K562 (cell line): ENCODE measurements around the gene FOCAD. TPM values are rescaled to one million over a fixed set of nuclear protein-coding genes. Genes with fewer than 3 reads are reported as not detected.

Experiments
- ATAC-seq: fragments of 200-7000 bp; cut with Tn5 transposase; 3 replicates; pipeline ENCODE4 v1.9.1; 2020; ENCODE audit warnings: moderate library complexity
- BruUV-seq: library from RNA; stranded (reverse); fragments of 400-500 nt; replicated peaks from 2 replicates; lab custom pipeline; 2021; lab: Mats Ljungman, UMichigan
- CTCF ChIA-PET: fragments of 300-600 bp; formaldehyde crosslinking; extraction: SDS; loops from one replicate; lab custom pipeline; 2021; ENCODE audit warnings: low intra/inter-chr PET ratio; lab: Yijun Ruan, JAX
- POLR2A ChIA-PET: fragments of 300-600, 350-650 bp; sonication (Branson Sonifier 250); formaldehyde crosslinking; extraction: SDS; loops from one replicate; lab custom pipeline; 2021; ENCODE audit warnings: antibody characterized with exemption, inconsistent platforms; lab: Yijun Ruan, JAX
- DNase-seq, 4 experiments: peaks; one replicate each; pipeline versions ENCODE4 v3.0.0 to v3.0.0-alpha.2; 2011 to 2018; ENCODE audit warnings: low spot score in 3 of 4, mixed read lengths in 3 of 4; ENCODE audit errors: extremely low read depth in 1 of 4
- FAIRE-seq: peaks from 2 replicates; lab custom pipeline; 2011; peaks lifted over from hg19 to GRCh38; lab: Jason Lieb, UNC
- H2AFZ ChIP-seq: 2 replicates; pipeline ENCODE4 v1.6.0; 2011; ENCODE audit warnings: low read depth, low read length, control low read depth, inconsistent platforms
- H3K27ac ChIP-seq: fragments of 200-600 bp; 3 replicates; pipeline ENCODE4 v1.8.0; 2011; ENCODE audit warnings: low read depth, mild to moderate bottlenecking, control low read depth, inconsistent platforms, low read length, moderate library complexity, mixed read lengths; ENCODE audit errors: extremely low read depth
- H3K27me3 ChIP-seq, 2 experiments: fragments of 300-600 bp in 1 of 2; 2 replicates in 1 of 2; 3 replicates in 1 of 2; pipeline versions ENCODE4 v1.6.0 to v1.8.0; 2011; ENCODE audit warnings: inconsistent platforms in 2 of 2, low read length in 2 of 2, mild to moderate bottlenecking in 1 of 2, mixed read lengths in 1 of 2, moderate library complexity in 1 of 2; ENCODE audit not compliant: control insufficient read depth in 2 of 2, insufficient read depth in 2 of 2
- H3K36me3 ChIP-seq: fragments of 300-600 bp; 3 replicates; pipeline ENCODE4 v1.8.0; 2011; ENCODE audit warnings: mild to moderate bottlenecking, low read length, inconsistent platforms; ENCODE audit not compliant: control insufficient read depth, insufficient read depth
- H3K4me1 ChIP-seq, 2 experiments: fragments of 200-600 bp in 1 of 2; replicated peaks in 1 of 2; 2 replicates in 1 of 2; 3 replicates in 1 of 2; pipeline versions ENCODE4 v1.5.1 to v1.8.0; 2011; ENCODE audit warnings: inconsistent platforms in 2 of 2, low read length in 2 of 2, mild to moderate bottlenecking in 1 of 2, mixed read lengths in 1 of 2, moderate library complexity in 1 of 2; ENCODE audit not compliant: control insufficient read depth in 2 of 2, insufficient read depth in 2 of 2
- H3K4me2 ChIP-seq: 2 replicates; pipeline ENCODE4 v1.6.1; 2011; ENCODE audit warnings: low read length, control low read depth, inconsistent platforms, mixed read lengths; ENCODE audit not compliant: insufficient read depth
- H3K4me3 ChIP-seq: fragments of 200-600 bp; sonication (generic), shearing (Covaris generic); 2 replicates; pipeline ENCODE4 v1.5.1; 2016; ENCODE audit warnings: control low read depth, inconsistent platforms
- H3K79me2 ChIP-seq: fragments of 200-600 bp; 3 replicates; pipeline ENCODE4 v1.8.0; 2011; ENCODE audit warnings: low read length, inconsistent platforms; ENCODE audit not compliant: control insufficient read depth, insufficient read depth
- H3K9ac ChIP-seq, 2 experiments: 2 replicates each; pipeline versions ENCODE4 v1.6.0 to v1.6.1; 2011; ENCODE audit warnings: low read depth in 2 of 2, low read length in 2 of 2, control low read depth in 1 of 2, inconsistent platforms in 1 of 2, mild to moderate bottlenecking in 1 of 2, mixed read lengths in 1 of 2; ENCODE audit not compliant: insufficient read depth in 1 of 2
- H3K9me1 ChIP-seq: one replicate; pipeline ENCODE4 v1.6.0; 2011; ENCODE audit warnings: inconsistent platforms, mild to moderate bottlenecking, low read length, moderate library complexity; ENCODE audit not compliant: control insufficient read depth, insufficient read depth
- H3K9me3 ChIP-seq: replicated peaks from 2 replicates; pipeline ENCODE4 v1.5.1; 2011; ENCODE audit warnings: low read depth, low read length, inconsistent platforms; ENCODE audit not compliant: control insufficient read depth, insufficient read depth
- H4K20me1 ChIP-seq: replicated peaks from 2 replicates; pipeline ENCODE4 v1.6.1; 2011; ENCODE audit warnings: low read length, inconsistent platforms, mixed read lengths; ENCODE audit not compliant: control insufficient read depth, insufficient read depth
- ARHGAP35 ChIP-seq: fragments of 450-650 bp; IDR thresholded peaks from 2 replicates; pipeline ENCODE4 v1.6.1; 2018; ENCODE audit not compliant: partially characterized antibody
- BRCA1 ChIP-seq, 2 experiments: fragments of 450-650 bp in 1 of 2; sonication (generic) in 1 of 2; formaldehyde crosslinking in 1 of 2; IDR thresholded peaks; 2 replicates each; pipeline versions ENCODE4 v1.5.0 to v1.6.1; 2017 to 2020; ENCODE audit warnings: mild to moderate bottlenecking in 1 of 2, missing genetic modification reagents in 1 of 2
- DDX20 ChIP-seq: fragments of 450-650 bp; IDR thresholded peaks from 2 replicates; pipeline ENCODE4 v1.6.1; 2016; ENCODE audit warnings: missing genetic modification characterization, low read depth, mild to moderate bottlenecking, missing compliant biosample characterization, moderate library complexity
- E2F8 ChIP-seq: fragments of 450-650 bp; IDR thresholded peaks from 2 replicates; pipeline ENCODE4 v1.7.1; 2018; ENCODE audit warnings: mild to moderate bottlenecking, low read depth; ENCODE audit not compliant: partially characterized antibody
- E4F1 ChIP-seq: fragments of 250-450 bp; sonication (Bioruptor Pico); IDR thresholded peaks from 2 replicates; pipeline ENCODE4 v1.5.0; 2021; ENCODE audit warnings: mild to moderate bottlenecking, borderline replicate concordance
- ELK3 ChIP-seq: fragments of 450-650 bp; formaldehyde crosslinking; IDR thresholded peaks from 2 replicates; pipeline ENCODE4 v1.4.0; 2020; ENCODE audit warnings: mild to moderate bottlenecking
- FOXM1 ChIP-seq, 2 experiments: fragments of 450-650 bp in 1 of 2; sonication (generic) in 1 of 2; formaldehyde crosslinking in 1 of 2; IDR thresholded peaks; 2 replicates each; pipeline versions ENCODE4 v1.6.1 to v1.9.0; 2017 to 2022; ENCODE audit warnings: low read depth in 2 of 2, mild to moderate bottlenecking in 2 of 2, missing genetic modification reagents in 1 of 2, moderate library complexity in 1 of 2
- MCM2 ChIP-seq: fragments of 450-650 bp; IDR thresholded peaks from 2 replicates; pipeline ENCODE4 v1.6.1; 2017; ENCODE audit warnings: low read depth, mild to moderate bottlenecking
- MTA3 ChIP-seq: fragments of 450-650 bp; formaldehyde crosslinking; IDR thresholded peaks from 2 replicates; pipeline ENCODE4 v1.6.1; 2017; ENCODE audit warnings: mild to moderate bottlenecking, borderline replicate concordance
- SIN3B ChIP-seq: fragments of 450-650 bp; IDR thresholded peaks from 2 replicates; pipeline ENCODE4 v1.6.1; 2017; ENCODE audit warnings: low read depth, mild to moderate bottlenecking, moderate library complexity
- SRSF9 ChIP-seq: fragments of 200-400 bp; formaldehyde crosslinking; IDR thresholded peaks from 2 replicates; pipeline ENCODE4 v1.6.1; 2017; ENCODE audit warnings: low read depth, low read length, borderline replicate concordance
- TAF15 ChIP-seq: fragments of 200-400 bp; formaldehyde crosslinking; IDR thresholded peaks from 2 replicates; pipeline ENCODE4 v1.6.1; 2017; ENCODE audit warnings: mild to moderate bottlenecking, low read depth, low read length, moderate library complexity
- ZNF197 ChIP-seq: fragments of 200-800 bp; sonication (Bioruptor generic); IDR thresholded peaks from 2 replicates; pipeline ENCODE4 v1.6.1; 2016; ENCODE audit warnings: low read depth, missing genetic modification characterization, missing compliant biosample characterization
- ZNF384 ChIP-seq: IDR thresholded peaks from 2 replicates; pipeline ENCODE4 v1.6.1; 2012; ENCODE audit warnings: low read depth, low read length, improper control_type of control experiment
- WGBS: fragments of 100-300 bp; shearing (Covaris generic); methylation state at CpG from one replicate; pipeline ENCODE4 v1.1.6; 2016; ENCODE audit warnings: low coverage, mixed read lengths; ENCODE audit not compliant: insufficient coverage; ENCODE audit errors: missing lambda C conversion rate; 5-methylcytosine and 5-hydroxymethylcytosine counted together
- in situ Hi-C: fragments of 300-500 bp; cut with MboI; formaldehyde crosslinking; loops from 4 replicates; pipeline ENCODE4 v1.15.0; 2018; ENCODE audit warnings: inconsistent platforms, mixed read lengths
- intact Hi-C: fragments of 100-400 bp; cut with micrococcal nuclease; formaldehyde crosslinking; loops from 2 replicates; pipeline ENCODE4 v1.14.2; 2022
- polyA plus RNA-seq, 8 experiments: library from polyadenylated mRNA; depleted of rRNA in 4 of 8; stranded (reverse) in 5 of 8; unstranded in 3 of 8; fragments of >200 nt; fragmentation: Nextera tagmentation in 2 of 8; fragmentation: Illumina TruSeq in 1 of 8; extraction: Ambion mirVana in 2 of 8; extraction: Trizol in 1 of 8; gene quantifications; 2 replicates each; pipeline versions ENCODE4 v1.2.1 to v1.2.3, GENCODE V29; 2011 to 2014; ENCODE audit warnings: inconsistent platforms in 1 of 8, missing spikeins in 1 of 8
- total RNA-seq, 7 experiments: library from RNA; depleted of rRNA in 6 of 7; stranded (reverse); fragments of >200 nt in 6 of 7; fragmentation: Illumina TruSeq in 2 of 7; extraction: Trizol in 2 of 7; gene quantifications; 2 replicates each; pipeline versions ENCODE4 v1.2.1 to v1.2.3, GENCODE V29; 2011 to 2021; ENCODE audit warnings: low replicate concordance in 1 of 7

Gene FOCAD
- total and polyA plus RNA-seq, 9 of the 15 experiments (the other 6 are each of a cell fraction or from before 2014, with no cell fraction given), result 0.13 to 2.4 (median 1.6) TPM

GRCh38 chr9:20930836-20931235 is 246.8 kb downstream of the FOCAD start (continued):
- no peak for TF ChIP-seq TAF15
- TF ChIP-seq SIN3B, result no peak
- TF ChIP-seq SRSF9, result no peak
- TF ChIP-seq, all 486 proteins: peak for 0

GRCh38 chr9:20940447-20941173 is 256.6 kb downstream of the FOCAD start:
- H4K20me1 ChIP-seq, result no peaks in the 10 kb centered on the region
- ATAC-seq, result no peak
- H3K9me3 ChIP-seq, result no peaks in the 10 kb centered on the region
- in situ Hi-C loops, result no loop called here
- no peak overlapping the region for H3K27ac ChIP-seq
- no CpG with 5 or more reads among the region's 3 CpGs for WGBS
- no peak overlapping the region for H3K4me2 ChIP-seq
- no peaks in the 10 kb centered on the region for H3K36me3 ChIP-seq
- CTCF ChIA-PET, result no interaction called here
- no peaks in the 10 kb centered on the region for H3K27me3 ChIP-seq
- H3K9ac ChIP-seq, result no peak overlapping the region
- no peak overlapping the region for H2AFZ ChIP-seq
- no peaks in the 10 kb centered on the region for H3K4me1 ChIP-seq
- no peak overlapping the region for H3K4me3 ChIP-seq
- no peaks in the 10 kb centered on the region for H3K9me1 ChIP-seq
- no peak for DNase-seq
- H3K79me2 ChIP-seq, result no peaks in the 10 kb centered on the region
- no peak for FAIRE-seq
- intact Hi-C loops, result no loop called here
- no TSS peak for BruUV-seq
- POLR2A ChIA-PET, result no interaction called here
- TF ChIP-seq BRCA1 (IDR thresholded peaks at IDR 0.05) (no peak), BRCA1 (CRISPR knock-in tag; IDR thresholded peaks at IDR 0.05) (no peak), E4F1 (no peak), MTA3 (no peak), ARHGAP35 (no peak), ZNF384 (no peak), E2F8 (no peak), FOXM1 (IDR thresholded peaks at IDR 0.05; ENCODE audit: low read depth) (no peak), FOXM1 (CRISPR knock-in tag; IDR thresholded peaks at IDR 0.05; ENCODE audit: low read depth) (no peak), ZNF197 (CRISPR knock-in tag) (no peak), ELK3 (no peak), DDX20 (tag) (no peak), MCM2 (no peak)
